Head of caudate nucleus (tissue), 42 donors: ENCODE results near the gene NR2C2.
"Not testable (repeated sequence)": the region's sequence is repeated elsewhere in the genome, so short reads cannot be mapped to it uniquely, and the experiment has no call there.

Source experiments
- DNase-seq, 42 donors: peaks; one replicate each; pipeline versions ENCODE4 v3.0.0 to v3.0.0-alpha.2; 2020 to 2021; ENCODE audit warnings: mixed read lengths in 7 of 42
- intact Hi-C: fragments of 100-400 bp; cut with DNase I; formaldehyde crosslinking; loops from one replicate; pipeline ENCODE4 v1.15.0; 2022

Gene NR2C2

GRCh38 chr3:14997941-14998340 is 50.6 kb downstream of the NR2C2 start:
- intact Hi-C loops = no loop called here
- no peak for DNase-seq

GRCh38 chr3:14999182-14999581 is 51.8 kb downstream of the NR2C2 start:
- DNase-seq, intact Hi-C loops: not testable (repeated sequence)

- no peak for DNase-seq
- intact Hi-C loops = no loop called here
Observed at GRCh38 chr3:15007681-15008141, 60.3 kb downstream of the NR2C2 start.

- intact Hi-C loops = no loop called here
- no peak for DNase-seq
Observed at GRCh38 chr3:15009167-15009566, 61.8 kb downstream of the NR2C2 start.

- DNase-seq = no peak
- intact Hi-C loops = no loop called here
Observed at GRCh38 chr3:15010664-15011063, 63.3 kb downstream of the NR2C2 start.

- DNase-seq = no peak
- intact Hi-C loops = no loop called here
Observed at GRCh38 chr3:15011174-15011573, 63.8 kb downstream of the NR2C2 start.

GRCh38 chr3:15014606-15015328 is 67.4 kb downstream of the NR2C2 start:
- DNase-seq = no peak
- intact Hi-C loops = no loop called here

GRCh38 chr3:15015456-15015855 is 68.1 kb downstream of the NR2C2 start:
- intact Hi-C loops = no loop called here
- peak in 2 of 42 donors; percentile 9 to 50 for DNase-seq

- no peak for DNase-seq
- intact Hi-C loops = no loop called here
Observed at GRCh38 chr3:15017191-15017590, 69.8 kb downstream of the NR2C2 start.

- no peak for DNase-seq
- intact Hi-C loops = no loop called here
Observed at GRCh38 chr3:15023249-15023648, 75.9 kb downstream of the NR2C2 start.

- no peak for DNase-seq
- intact Hi-C loops = no loop called here
Observed at GRCh38 chr3:15023719-15024118, 76.3 kb downstream of the NR2C2 start.

GRCh38 chr3:15029625-15030024 is 82.2 kb downstream of the NR2C2 start:
- DNase-seq = no peak

GRCh38 chr3:15032650-15033049 is 85.3 kb downstream of the NR2C2 start:
- intact Hi-C loops = no loop called here
- no peak for DNase-seq

More at GRCh38 chr3:15029625-15030024, 82.2 kb downstream of the NR2C2 start:
- intact Hi-C loops = no loop called here

- intact Hi-C loops = no loop called here
- no peak for DNase-seq
Observed at GRCh38 chr3:15033103-15033502, 85.7 kb downstream of the NR2C2 start.

- intact Hi-C loops = no loop called here
- DNase-seq = no peak
Observed at GRCh38 chr3:15038306-15038705, 90.9 kb downstream of the NR2C2 start.

GRCh38 chr3:15040844-15041243 is 93.5 kb downstream of the NR2C2 start:
- intact Hi-C loops = no loop called here
- DNase-seq = no peak

GRCh38 chr3:15041950-15042349 is 94.6 kb downstream of the NR2C2 start:
- intact Hi-C loops = no loop called here
- no peak for DNase-seq

GRCh38 chr3:15042936-15043335 is 95.6 kb downstream of the NR2C2 start:
- no peak for DNase-seq
- intact Hi-C loops = no loop called here

- intact Hi-C loops = no loop called here
- peak in 2 of 42 donors; percentile 10 to 33 for DNase-seq
Observed at GRCh38 chr3:15043408-15044171, 96.2 kb downstream of the NR2C2 start.

GRCh38 chr3:15044326-15044725 is 96.9 kb downstream of the NR2C2 start:
- no peak for DNase-seq
- intact Hi-C loops = no loop called here

- intact Hi-C loops = no loop called here
- DNase-seq = no peak
Observed at GRCh38 chr3:15045667-15046066, 98.3 kb downstream of the NR2C2 start.
